HG02938 (cell line): Measurements from ENCODE around the gene GSTO2.

Experiments used
- ATAC-seq: cut with Tn5 transposase; IDR thresholded peaks from one replicate; pipeline ENCODE4 v1.9.1; 2021; ENCODE audit warnings: mild to moderate bottlenecking, moderate library complexity; ENCODE audit not compliant: unreplicated experiment

Gene GSTO2

DNA sequence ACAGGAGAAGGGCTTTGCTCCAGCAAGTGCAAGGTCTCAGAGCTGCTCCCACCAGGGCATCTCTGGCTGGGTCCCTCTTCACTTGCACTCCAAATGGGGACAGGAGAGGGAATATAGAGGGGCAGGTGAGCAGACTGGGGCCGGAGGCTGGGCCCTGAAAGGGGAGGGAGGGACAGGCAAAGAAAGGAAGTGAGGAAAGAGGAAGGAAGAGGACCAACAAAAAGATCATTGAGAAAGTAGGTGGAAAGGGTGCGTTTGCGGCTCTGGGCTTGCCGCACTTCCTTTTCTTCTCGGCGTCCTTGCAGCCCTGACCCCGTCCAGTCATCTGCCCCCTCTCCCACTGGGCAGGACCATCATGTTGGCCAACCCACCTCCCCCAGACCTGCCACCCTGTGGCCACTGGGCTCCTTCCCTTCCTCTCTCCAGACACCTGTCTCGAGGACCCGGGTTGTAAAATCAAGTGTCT is 55.3 kb downstream of the GSTO2 start:
- no peak for ATAC-seq

DNA sequence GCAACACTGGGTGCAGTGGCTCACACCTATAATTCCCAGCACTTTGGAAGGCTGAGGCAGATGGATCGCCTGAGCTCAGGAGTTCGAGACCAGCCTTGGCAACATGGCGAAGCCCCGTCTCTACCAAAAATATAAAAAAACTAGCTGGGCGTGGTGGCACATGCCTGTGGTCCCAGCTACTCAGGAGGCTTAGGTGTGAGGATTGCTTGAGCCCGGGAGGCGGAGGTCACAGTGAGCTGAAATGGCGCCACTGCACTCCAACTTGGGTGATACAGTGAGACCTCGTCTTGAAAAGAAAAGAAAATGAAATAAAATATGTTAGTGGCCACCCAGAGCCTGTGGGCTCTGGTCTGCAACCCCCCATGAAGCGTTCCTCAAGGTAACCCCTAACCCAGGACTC is 55.9 kb downstream of the GSTO2 start:
- ATAC-seq, result no peak

DNA sequence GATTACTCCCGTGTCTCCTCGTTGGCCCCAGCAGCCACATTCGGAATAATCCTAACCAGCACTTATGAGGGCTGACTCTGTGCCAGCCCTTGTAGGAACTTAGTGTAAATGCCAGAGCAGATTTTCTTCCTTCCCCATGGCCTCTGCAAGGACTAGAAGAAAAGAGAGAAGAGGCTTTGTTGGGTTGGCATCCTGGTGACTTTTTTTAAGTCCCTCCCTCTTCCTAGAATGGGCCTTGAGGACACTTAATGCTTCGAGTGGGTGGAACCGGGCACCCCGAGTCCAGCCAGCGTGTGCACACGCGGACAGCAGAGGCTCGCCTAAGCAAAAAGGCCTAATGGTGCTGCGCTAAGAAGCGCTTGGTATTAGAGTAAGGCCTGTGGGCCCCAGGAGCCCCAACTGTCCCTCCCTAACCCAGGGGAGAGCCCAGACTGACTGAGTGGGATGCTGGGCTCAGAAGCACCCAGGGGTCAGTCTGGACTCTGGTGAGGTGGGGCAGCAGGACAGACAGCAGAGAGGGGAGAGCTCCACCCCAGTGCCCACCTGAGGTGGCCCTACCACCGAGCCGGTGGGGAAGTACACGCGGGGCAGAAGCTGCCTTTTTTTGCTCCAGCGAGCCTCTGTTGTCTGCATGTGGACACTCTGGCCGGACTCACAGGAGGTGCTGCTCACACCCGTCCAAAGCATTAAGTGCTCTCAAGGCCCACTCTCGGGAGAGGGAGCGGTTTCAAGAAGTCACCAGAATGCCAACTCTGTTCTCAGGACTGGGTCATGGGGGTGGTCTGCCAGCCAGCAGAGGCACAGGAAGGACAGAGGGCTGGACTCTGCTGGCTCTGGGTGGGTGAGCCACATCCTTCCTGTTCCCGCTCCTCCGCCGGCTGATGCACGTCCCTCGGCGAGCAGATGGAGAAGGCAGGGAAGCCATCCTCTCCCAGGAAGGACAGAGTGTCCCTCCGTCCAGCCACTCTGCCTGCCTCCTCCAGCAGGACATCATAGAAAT is 56.8 kb downstream of the GSTO2 start:
- no peak for ATAC-seq

DNA sequence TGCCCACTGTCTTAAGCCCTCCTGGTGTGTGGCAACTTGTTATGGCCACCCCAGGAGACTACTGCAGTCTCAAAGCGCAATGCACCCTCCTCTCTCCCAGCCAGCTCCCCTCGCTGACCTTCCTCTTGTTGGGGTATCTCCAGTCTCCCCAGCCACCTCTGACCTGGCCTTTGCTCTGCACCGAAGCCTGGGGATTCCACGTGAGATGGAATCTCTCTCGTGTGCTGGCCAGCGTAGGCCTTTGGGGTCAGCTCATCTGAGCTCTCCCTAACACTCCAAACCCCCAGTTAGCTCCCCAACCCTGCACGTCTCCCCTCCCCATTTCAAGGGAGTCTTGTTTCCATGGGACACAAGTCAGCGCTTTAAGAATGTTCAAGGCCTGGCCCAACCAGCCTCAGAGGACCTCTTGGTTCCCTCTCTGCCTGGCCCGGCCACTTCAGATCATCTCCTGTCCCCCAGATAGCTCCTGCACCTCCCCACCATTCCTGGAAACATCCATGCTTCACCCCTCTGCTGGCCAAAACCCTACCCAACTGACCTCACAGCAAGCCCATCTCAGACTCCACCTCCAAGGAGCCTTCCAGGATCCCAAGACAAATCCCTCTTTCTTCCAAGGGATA is 58.1 kb downstream of the GSTO2 start:
- no peak for ATAC-seq

DNA sequence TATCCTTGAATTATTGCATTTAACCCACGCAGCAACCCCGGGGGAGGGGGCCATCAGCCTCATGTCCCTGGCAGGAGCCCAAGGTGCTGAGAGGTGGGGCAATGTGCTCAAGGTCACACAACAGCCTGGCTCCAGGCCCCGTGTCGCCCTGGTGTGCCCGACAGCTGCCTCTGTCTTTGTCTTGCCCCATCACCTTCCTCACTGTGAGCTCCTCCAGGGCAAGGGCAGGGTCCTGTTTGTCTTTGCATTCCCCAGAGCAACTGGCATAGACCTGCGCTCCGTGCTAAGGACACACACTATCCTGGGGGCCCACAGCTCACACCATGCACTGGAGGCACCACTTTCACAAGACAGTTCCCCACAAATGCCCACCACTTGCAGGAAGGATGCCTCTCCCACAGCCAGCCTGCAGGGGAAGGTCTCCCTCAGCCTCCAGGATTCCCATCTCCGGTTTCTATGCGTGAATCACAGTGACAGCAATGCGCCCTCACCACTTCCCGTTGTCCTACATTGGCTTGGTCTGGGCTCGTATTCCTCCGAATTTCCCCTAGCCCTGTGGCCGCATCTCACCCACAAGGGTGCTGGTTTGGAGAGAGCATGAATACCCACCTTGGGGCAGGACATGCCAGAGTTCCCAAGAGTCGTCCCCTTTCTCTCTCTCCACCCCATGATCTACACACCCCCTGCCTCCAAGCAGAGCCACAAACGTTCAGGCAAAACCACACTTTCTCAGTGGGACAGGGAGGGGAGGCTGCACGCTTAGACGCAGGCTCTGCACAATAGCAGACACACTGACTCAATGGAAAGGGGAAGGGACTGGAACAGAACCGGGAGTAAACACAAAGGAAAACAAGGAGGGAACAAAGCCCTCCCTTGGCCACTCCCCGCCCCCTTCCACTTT is 59.0 kb downstream of the GSTO2 start:
- no peak for ATAC-seq

DNA sequence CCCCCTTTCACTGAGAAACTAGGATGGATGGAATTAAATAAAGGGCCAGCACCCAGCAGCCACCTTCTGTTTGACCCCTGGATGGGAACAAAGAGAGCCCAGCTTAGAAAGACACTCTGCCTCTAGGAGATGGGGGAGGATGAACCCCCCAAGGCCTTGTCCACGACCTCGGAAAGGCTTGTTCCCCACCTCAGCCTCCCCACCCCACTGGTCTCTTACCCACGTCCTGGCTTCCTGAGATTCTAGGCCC is 59.6 kb downstream of the GSTO2 start:
- ATAC-seq, result no peak

DNA sequence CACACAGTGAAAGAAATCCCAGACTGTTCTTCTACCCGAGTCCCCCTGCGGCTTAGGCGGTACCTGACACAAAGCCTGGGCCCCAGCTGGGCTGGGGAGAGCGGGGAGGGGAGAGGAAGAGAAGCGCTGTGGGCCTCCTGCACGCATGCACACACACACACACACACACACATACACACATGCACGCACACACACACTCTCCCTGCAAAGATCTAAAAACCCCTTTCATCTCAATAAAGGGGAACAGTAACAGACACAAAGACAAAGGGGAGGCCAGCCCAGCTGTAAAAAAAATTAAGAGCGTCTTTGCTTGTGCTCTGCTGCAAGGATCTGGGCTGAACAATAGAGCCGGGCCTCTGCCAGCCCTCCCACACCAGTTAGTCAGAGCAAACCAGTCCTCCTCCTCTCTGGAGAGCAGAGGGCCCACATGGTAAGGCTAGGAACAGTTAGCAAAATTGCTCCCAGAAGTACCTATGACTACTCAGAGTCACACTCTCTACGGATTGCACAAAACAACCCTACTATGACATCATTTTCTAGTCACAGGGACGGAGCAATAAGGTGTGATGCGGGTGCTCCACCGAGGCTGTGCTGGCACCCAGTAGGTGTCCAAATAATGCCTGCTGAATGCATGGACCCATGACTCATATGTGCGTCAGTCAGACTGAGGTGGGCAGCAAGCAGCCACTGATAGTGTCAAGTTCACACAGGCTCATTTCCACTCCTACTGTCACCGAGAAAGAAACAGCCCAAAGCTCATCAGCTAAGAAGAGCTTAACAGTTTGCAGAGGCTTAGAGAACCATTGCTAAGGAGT is 60.1 kb downstream of the GSTO2 start:
- peak; percentile 41 for ATAC-seq

DNA sequence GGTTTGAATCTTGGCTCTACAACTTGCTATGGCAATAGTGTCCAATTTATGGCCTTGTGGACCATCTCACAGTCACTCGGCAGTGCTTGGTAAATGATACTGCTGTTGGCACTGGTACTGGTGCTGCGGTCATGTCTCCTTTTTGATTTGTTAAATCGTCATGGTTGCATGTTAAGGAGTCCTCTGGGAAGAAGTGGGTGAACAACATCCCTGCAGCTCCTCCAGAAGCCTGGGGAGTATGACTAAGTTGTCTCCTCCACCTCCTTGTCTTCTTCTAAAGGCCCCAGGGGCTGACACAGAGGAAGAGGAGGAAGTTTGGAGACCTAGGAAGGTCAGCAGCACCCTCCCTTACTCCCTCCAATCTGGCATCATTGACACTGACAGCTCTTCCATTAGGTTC is 60.8 kb downstream of the GSTO2 start:
- no peak for ATAC-seq

DNA sequence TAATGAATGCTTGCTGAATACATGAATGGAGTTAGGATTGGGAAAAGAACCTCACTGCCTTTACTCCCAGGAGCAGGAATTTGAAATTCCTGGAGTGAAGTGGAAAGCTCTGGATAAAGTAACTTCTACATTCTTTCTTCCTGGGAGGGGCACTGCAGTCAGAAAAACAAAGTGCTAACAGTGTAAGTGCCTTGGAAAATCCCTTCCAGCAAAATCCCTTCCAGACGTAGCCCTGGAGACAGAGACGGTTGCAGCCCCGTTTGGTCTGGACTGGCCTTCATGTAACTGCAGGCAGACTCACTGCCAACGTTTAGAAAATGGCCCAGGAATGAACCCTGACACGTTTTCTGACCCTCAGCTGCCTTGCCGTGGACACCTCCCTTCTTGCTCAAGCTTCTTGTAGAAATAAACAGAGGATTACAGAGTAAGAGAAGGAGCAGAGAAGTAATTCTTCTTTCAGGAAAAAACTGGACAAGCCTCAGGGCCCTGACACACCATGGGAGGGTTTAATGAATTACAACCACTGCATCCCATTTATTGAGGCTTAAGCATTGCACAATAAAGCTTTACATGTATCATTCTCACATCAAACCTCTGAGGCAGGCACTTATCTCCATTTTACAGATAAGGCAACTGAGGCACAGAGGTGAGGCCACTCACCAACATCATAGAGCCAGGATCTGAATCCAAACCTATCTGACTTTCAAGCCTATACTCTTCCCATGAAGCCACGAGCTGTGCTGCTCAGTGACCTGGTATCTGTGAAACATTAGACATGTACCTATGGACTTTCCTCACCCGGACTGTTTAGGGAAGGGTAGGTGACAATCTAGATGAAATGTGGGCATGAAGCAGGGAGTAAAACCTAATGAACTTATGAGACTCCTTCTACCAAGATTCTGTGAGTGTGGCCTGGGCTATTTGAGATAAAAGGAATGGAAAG is 61.5 kb downstream of the GSTO2 start:
- no peak for ATAC-seq

DNA sequence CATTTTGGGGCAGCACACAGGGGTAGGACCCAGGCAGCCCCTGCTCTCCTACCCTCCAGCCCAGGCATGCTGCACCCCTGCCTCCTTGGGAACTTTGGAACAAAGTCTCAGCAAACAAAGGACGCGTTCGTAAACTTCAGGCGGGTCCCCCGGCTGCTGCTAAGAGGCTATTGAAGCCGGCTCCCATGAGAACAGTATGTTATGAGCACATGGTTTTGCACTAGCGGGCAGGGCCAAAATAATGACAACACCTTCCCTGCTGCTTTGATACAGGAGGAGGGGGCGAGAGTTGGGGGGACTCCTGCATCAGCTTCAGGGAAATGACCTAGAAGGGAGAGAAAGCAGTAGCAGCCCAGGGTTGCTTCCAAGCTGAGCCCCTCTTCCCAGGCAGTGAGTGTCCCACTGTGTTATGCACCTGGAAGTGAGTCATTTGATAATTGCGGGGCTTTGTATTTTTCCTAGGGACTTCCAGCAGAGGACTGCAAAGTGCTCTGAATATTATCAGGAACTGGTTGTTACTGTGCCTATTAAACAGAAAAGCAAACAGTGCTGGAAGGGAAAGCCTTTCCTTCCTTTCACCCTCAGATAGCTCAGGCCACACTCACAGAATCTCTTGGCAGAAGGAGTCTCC is 62.3 kb downstream of the GSTO2 start:
- ATAC-seq, result no peak

DNA sequence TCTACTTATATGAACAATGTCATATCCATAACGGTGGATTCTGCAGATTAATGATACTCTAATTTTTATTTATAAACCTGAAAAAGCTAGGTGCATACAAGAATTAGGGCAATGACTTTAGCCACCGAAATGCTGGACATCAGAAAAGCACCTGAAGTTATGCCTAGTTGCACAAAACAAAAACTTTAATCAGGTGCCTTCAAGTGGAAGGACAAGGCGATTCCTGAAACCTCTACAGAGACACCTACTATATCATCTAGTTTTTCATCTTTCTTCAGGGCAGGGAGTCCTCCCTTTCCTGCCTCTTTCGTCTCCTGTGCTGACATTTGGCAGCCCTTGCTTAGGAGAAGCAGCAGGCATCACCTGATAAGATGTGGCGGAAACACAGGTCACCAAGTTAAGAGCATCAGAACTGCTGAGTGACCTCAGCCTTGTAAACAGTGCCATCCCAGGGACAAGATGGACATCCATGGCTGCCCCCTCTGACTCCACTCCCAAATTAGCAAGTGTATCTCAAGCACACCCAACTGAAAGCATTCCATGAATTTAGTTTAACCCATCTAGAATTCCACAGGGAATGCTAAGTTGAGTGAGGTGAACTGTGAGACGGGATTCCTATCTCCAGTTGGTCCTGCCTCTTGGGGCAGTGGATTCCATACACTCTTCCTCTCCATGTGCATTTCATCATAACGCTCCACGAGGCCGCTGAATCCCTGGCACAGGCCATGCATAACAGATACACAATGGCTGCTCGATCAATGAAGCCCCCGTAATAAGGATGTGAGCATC is 63.5 kb downstream of the GSTO2 start:
- no peak for ATAC-seq

DNA sequence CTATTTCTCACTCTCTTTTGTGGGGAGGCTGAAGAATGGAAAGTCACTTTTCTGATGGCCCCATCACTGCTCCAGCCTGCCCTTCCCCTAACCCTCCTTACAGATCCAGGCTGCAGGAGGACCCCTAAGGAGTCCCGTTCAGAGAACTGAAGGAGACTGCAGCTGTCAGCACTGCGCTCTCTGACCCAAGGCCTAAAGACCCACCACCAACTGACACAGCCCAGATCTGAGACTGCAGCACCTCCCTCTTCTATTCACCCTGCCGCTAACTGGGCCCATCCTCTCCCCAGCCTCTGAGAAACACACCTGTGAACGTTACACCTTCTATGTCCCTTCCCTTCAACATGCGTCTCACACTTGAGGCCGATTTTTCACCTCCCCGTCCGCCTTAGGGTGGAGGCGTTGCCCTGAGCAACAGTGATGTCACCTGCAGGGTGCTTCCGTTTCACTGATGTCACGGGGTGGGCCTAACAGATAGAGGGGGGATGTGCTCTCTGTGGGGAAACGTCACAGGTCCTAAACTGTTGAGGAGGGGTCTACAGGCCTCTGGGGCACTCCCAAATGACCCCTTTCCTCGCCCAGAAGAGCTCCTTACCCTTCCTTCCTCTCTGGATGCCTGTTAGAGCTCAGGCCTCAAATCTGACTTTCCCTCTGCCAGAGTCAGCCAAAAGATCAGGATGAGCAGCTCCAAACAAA is 64.2 kb downstream of the GSTO2 start:
- no peak for ATAC-seq

DNA sequence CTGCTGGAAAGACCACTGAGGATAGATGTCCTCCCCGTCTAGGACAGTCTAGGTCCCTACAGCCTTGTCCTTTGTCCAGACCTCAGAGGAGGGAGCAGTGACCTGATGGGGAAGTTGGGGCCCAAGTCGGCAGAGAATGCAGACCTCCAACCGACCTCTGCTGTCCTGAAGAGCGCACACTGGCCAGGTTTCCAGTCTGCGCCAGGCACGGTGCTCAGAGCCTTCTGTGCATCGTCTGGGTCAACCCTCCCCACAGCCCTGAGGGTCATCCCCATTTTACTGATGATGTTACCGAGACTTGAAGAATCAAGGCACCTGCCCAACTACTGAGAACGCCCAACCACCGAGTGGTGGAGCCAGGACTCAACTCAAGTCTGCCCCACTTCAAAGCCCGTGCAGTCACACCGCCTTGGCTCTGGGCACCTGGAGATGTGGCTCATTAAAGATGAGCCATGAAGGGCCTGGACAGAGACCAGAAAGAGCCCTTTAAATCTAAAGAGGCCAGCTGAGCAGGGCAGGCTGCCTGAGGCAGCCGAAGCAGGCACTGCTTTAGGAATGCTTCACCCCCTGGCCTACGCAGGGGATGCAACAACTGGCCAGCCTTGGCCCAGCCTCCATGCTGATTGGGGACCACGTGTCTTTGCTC is 64.9 kb downstream of the GSTO2 start:
- ATAC-seq, result no peak

DNA sequence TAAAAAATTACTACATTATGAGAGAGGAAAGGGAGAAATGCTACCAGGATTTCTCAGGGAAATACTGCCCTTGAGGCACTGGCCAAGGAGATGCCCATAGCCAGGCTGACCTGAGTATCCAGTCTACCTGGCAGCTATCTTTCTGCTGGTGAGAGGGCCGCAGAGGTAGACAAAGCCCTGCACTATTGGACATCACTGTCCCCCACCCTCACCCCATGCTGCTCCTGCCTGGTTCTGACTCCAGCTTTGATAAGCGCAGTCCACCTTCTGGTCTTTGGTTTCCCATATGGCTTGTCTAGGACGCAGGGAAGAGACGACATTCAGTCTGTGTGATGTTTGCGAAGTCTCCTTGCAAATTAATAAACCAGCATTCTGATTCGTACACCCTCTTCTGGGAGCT is 65.6 kb downstream of the GSTO2 start:
- ATAC-seq, result no peak

DNA sequence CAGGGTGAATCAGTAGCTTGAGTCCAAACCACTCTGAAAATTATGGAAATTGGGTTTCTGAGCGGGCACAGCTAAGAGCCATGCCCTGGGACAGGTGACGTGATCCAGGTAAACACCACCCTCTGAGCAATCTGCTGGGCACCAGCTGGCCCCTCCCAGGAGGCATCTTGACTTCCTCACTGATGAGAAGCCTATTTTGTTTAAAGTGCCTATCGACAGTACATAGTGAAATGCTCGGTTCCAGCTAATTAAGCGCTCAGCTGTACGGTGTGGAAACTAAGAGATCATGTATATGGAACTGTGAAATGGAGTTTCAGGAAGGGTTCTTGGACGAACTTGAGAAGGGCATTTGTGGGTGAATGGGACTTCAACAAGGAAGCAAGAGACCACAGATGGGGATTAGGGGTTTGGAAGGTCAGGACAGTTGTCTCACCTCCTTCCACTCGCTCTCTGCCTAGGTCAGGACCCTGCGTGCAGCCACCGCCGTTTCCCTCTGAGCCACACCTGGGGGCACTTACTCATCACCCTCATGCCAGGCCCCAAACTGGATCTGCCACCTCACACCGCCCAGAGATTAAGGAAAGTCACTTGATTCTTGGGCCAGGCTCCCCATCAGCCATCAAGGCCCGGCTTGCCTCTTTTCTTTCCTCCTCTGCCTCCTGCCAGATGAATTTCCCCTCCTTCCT is 66.1 kb downstream of the GSTO2 start:
- no peak for ATAC-seq

DNA sequence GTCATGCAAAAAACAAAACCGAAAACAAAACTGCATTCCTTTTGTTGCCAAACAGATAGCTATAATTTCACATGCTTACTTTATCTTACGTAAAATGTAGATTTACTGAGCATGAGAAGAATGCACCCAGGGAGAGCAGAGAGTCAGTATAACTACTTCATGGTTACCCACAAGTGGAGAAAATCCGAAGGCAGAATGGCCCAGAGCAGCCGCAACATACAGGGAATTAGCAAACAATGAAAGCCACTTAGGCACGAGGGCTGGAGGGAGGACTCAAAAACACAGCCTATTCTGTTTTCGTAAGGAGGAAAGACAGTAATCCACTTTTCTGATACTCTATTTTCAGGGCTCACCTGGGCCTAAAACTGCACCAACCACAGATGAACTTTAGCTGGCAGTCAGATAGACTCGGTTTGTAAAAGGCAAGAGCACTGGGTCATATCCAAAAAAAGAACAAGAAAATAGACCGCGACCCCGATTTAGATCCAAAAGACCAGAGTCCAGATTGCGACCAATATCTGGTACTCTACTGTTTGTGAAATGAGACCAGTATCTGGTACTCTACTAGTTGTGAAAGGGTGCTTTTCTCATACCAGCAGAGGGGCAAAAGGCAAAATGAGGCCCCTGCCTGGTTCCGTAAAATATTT is 68.0 kb downstream of the GSTO2 start:
- peak; percentile 42 for ATAC-seq
